ENCODE measurements around the gene MRTFA.
A peak's percentile ranks its signal among the peaks of the same experiment; 100 is the strongest.

The MRTFA gene

DNA sequence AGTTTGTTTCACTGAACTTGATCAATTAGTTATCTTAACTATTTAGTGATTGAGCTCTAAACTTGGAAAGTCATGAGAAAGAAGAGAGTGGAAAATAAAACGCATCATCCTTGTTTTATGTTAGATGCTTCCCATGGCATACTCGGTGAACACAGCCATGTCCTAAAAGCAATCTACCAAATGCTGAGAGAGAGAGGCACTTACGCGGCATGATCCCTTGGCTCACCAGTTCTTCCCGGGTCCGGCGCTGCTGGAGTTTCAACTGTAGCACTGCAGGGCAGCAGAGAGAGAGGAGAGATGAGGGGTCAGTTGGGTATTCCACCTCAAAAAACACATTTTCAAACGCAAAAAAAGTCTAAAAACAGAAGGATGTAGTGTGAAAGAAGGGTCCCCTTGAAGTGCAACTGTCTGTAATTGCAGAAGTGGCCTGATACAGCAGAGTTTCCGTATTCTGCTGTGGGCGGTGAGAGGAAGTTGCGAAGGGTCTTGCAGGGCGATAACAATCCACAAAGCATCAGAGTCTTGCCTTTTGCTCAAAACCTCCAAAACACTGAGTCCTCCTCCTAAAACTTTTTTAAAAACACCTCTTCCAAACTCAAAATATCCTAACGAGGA, 173.4 kb downstream of the MRTFA start:
- DNase-seq (ENCODE audit: low spot score): peak; percentile 17

DNA sequence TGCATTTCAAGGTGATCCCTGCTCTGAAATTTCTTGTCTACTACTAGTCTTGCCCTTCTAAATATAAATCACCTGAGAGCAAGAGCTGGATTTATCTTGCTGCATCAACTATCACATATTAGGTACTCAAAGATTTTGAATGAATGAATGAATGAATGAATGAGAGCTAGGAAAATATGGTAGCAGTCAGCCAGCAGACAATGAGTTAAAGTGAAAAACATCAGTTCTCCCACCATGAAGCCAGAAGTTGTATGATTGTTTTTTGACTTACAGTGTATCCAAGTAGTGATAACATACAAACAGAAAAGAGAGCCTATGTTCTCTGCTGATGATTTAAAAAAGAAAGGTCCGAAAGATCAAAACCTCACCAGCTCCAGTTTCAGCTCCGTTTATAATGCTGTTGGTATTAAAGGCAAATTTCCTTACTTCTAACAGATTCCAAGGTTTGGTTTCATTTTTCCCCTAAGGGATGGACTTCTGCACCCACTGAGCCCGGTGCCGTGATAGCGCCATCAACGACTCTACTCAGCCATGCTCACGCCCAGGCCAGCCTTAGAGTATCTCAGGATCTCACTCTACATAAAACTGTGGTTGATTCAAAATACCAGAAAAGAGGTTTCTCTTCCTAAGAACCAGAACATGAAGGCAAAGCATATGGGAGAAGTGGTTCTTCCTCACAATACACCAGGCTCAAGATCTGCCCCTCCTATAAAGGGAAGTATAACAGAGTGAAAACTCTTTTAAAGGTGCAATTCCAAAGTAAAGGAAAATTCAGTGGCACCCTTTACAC, 174.1 kb downstream of the MRTFA start:
- DNase-seq (ENCODE audit: low spot score): no peak

DNA sequence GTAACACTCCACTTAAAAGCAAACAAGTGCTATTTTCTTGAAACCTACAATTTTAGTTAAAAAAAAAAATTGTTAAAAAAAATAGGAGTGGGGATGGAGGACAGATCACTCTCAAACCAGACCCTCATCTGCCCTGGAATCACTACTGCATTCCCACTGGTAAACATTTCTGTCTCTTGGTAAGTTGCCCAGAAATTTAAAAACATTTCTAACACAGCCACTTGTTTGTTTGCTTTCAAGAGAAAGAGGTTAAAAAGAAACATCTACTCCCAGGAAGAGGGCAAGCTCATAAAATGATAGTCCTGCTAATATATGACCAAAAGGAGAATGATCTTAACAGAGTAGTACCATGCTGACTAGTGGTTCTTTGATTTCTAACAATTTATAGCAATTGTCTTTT, 182.8 kb downstream of the MRTFA start:
- no peak for DNase-seq (ENCODE audit: low spot score)

DNA sequence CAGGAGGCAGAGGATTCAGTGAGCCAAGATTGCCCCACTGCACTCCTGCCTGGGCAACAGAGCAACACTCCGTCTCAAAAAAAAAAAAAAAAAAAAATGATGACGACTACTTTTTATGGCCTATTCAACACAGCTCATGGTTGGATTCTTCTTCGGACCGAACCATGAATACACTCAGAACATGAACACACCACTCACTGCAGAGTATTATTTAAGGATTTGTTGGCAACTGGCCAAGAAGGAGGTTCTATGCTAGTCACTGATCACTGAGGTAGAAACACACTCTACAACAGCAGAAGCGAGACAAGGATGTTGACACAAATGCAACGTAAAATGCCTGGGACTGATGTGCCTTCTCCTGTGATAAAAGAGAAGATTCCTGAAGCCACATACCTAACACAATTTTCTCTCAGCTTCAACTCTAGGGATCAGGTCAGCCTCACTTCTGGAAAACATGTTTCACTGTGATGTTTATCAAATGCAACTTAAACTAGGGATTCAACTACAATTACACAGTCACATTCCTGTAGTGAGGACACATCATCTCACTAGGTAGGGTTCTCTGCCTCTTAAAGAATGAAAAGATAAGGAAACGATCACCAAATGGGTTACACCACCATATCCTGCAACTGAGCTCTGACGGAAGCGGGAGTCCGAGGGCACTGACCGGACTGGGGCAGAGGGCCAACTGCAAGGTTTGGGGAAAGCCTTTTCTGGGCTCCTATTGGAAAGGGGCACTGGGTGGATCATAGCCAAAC, 183.6 kb downstream of the MRTFA start:
- no peak for DNase-seq (ENCODE audit: low spot score)

DNA sequence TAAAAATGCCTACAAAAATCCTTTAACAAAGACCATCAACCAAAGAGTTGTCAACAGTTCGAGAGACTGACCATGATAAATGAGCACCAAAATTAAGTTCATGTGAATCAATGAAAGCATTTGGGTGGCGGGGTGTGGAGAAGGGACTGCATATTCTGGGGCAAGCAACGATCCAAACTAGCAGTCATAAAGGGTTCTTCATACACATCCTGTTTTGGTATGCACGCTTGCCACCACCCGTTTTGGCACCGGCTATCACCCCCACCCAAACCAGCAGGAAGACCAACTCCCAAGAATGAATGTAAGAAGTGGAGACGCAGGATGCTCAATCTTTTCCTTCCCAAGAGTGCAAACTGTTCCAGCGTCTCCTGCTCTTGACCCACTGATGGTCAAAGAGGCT, 185.3 kb downstream of the MRTFA start:
- DNase-seq (ENCODE audit: low spot score): no peak

DNA sequence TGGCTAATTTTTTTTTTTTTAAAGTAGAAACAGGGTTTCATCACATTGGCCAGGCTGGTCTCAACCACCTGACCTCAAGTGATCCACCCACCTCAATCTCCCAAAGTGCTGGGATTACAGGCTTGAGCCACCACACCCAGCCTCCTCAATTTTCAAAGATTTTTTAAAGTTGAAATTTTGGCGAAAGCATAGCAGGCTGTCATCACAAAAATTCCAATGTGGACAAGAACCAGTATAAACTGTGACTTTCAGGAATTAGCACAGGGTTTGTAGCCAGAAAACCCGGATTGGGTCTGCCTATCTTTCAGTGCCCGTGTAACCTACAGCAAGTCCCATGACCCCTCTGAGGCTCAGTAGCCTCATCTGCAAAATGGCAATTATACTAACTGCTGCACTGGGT, 185.9 kb downstream of the MRTFA start:
- no peak for DNase-seq (ENCODE audit: low spot score)

DNA sequence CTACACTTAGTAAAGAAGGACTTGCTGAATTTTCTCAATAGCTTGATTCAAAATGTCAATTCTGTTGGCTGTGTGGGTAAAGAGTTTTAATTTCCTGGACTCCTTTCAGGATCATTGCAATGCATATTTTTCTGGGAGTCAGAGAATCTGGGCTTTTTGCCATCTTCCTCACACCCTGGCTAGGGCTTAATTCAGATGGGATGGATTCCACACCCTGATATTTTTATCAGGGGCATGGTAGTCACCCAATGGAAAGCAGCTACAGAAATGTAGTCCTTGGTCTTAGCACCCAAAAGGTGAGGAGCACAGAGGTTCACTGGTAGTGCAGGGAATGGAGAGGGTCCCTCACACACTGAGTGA, 186.9 kb downstream of the MRTFA start:
- no peak for DNase-seq (ENCODE audit: low spot score)

DNA sequence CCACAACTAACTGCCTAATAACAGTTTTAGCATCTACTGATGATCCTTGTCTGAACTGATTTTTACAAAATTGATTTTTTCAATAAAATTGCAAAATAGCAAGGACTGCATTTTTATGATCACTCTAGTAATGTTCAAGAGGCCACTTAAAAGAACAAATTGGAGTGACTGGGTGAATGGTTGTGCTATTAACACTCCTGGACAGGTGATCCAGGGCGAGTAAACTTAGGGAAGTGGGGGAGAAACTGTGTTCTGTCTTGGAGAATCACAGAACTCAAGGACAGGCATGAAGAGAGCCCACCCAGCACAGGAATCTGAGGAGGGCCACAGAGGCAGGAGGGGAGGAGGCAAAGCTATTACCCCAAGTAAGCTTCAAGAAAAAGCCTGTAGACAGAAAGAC, 190.3 kb downstream of the MRTFA start:
- no peak for DNase-seq (ENCODE audit: low spot score)

DNA sequence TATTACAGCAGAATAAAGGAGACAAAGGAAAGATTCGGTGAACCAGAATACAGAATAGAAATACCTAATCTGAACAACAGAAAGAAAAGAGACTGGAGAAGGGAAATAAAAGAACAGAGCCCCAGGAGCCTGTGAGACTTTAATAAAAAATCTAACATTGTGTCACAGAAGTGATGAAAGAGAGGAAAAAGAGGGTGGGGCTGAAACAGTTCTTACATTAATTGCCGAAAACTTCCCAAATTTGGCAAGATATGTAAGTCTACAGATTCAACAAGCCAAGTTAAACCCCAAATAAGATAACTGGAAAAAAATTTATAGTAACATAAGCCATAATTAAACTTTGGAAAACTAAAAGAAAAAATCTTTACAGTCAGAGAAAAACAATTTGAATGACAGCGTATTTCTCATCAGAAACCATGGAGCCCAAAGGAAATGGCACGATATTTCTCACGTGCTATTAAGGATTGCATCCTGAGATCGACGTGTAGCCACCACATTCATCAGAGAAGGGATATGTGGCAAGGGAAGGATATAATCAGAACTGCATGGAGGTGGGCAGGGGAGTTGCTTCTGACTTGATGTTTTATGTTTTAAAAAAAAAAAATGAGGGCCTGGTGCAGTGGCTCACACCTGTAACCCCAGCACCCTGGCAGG, 192.2 kb downstream of the MRTFA start:
- no peak for DNase-seq (ENCODE audit: low spot score)

DNA sequence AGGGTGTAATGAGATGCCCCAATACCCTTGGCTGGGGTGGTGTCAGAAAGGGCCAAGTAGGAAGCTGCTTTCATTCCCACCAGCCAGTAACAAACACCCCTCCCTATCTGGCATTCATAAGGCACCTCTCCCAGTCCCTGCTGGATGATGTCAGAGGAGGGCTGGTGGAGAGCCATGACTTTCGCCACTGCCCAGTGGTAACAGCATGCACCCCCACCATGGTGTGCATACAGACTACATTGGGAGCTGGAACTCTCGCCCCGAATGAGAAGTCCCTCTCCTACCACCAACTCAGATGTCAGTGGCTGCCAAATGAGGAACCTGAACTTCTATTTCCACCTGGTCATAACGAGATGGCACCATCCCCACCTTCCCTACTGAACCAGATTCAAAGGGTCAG, 192.8 kb downstream of the MRTFA start:
- DNase-seq (ENCODE audit: low spot score): no peak

DNA sequence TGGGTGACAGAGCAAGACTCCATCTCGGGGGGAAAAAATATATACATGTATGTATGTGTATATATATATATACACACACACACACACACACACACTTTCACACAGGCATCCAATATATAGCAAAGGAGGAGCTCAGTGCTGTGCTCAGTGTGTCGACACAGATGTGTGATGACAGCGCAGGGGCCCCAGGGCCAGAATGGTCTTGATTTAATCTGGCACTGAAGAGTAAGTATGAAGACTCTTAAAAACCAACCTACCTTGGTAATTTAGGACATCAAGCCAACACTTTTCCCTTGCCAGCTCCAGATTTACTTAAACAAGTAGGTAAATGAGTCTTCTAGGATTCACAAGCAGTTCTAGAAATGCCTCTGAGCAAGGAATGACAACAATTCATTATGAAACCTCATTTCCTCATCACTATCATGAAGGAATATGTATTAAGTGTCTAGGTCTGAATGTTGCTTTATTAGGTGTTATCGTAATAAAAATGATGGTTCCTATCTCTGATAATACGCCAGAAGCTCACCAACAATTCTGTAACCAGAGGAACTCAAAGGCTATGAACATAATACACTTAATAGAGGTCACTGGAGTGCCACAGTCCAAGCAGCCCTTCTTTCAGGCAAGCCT, 194.6 kb downstream of the MRTFA start:
- DNase-seq (ENCODE audit: low spot score): no peak

DNA sequence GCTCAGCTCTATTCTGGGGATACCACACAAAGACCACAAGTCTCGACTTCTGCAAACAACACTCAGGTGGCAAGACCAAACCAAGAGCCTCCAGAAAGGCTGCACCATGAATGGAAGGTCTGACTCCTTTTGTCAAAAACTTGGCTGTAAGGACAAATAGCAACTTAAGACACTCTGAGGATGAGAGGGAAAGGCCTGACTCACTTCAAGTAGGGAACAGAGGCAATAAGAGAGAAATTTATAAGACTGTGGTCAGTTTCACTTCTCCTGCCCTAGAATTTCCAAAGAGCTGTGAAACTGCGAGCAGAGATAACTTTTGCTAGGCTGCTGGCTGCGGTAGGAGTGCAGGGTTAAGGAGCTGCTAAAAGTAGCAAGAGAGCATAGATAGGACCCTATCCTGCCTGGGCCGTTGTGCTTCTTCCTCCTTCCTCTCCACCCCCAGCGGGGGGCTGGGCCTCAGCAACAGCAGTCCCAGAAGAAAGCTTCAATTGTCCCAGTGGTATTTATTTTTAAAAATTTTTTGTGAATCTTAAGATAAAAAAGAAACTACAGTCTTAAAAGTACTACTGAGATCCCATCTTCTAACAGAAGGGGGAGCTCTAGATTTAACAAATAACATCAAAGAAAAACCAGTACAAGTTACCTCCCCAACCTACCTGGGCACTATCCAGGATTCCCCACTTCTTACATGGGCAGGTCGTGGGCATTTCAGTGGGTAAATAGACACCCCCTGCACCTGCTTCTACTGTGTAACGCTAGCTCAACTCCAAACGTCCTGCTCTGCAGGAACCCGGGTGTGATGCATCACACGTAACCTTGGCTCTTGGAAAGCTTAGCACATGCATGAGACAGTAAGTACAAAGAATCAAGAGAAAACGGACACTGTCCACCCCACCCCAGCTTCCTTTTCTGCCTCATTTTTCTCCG, 199.8 kb downstream of the MRTFA start:
- DNase-seq (ENCODE audit: low spot score): peak; percentile 75

DNA sequence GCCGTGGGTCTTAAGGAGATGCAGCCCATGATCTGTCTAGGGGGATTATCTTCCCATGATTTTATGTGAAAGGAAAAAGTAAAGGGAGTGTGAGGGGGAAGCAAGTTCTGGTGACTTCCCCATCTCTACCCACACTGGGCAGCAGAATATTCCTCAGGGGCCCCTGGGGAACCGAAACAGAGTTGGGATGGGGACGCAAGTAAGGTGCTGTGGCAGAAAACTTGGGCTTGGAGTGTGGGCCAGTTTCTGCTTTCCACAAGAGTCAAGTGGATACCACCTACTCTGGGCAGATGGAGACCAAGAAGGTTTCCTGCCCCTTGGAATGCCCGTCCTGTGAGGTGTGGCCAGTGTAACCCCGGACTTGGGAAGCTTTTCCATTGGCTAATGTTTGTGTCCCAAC, 201.8 kb downstream of the MRTFA start:
- DNase-seq (ENCODE audit: low spot score): no peak

DNA sequence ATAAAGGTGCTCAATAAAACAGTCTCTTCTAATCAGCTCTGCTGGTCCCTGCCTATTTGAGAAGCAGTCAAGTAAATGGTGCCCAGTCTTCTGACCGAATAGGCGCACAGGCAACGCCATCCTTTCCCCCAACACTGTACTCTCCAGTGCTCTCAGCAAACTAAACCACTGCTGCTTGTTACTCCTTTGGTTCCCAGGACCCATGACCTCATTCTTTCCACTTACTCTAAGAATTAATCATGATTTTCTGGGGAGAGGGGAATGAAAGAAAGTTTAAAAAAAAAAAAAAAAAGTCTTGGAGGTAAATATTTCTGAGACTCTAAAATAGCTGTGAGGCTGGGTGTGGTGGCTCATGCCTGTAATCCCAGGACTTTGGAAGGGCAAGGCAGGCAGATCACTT, 202.4 kb downstream of the MRTFA start:
- no peak for DNase-seq (ENCODE audit: low spot score)

DNA sequence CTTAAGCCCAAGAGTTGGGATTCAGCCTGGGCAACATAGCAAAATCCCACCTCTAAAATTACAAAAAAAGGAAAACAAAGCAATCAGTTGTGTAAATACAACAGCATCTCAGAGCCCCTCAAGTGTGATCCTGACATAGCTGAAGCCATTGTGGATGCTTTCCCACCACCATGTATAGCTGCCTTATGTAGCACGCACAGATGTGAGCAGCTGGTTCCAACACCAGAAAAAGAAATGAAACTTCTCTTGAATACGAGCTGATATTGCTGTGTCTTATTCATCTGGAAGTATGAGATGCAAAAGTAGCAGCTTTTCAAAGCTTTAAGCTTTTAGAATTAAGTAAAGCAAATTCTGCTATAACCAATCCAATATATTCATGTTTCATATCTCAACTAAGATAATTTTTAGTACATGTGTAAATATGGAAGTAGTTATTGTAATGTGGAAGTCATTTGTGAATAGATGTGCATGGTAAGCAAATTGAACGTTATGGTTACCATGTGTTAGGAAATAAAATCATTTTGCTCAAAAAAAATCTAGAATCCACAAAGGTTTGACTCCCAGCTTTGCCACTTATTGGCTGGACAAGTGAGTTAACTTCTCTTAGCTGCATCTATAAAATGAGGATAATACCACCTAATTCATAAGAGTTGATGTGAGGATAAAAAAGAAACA, 203.0 kb downstream of the MRTFA start:
- DNase-seq (ENCODE audit: low spot score): no peak

DNA sequence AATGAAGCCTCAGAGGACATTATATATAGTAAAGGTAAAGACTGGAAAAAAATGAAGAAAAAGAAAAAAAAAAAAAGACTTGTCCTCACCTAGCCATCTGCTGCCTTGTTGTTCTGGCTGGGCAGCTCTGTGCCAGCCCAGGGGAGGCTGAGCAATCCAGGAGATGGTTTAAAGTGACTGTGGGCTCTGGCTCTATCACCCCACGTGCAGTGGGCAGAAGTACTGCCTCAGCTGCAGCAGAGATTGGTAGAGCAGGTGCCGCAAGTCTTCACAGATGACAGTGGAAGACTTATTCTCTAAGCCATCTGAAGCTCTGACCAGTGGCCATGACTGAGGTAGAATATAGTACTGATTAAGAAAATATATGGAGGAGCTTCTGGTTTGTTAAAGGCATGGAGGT, 203.9 kb downstream of the MRTFA start:
- DNase-seq (ENCODE audit: low spot score): no peak

DNA sequence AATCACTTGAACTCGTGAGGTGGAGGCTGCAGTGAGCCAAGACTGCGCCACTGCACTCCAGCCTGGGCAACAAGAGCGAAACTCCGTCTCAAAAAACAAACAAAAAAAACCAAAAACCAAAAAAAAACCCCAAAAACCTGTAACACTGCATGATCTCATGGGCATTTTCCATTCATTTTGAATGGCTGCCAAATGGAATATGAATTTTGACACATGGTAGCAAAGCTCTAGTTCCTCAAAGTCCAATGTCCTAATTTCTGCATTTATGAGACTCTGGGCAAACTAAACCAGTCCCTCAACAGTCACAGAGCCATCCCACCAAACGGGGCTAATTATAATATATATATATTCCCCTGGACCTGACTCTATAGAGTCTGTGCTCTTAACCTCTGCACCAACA, 204.4 kb downstream of the MRTFA start:
- no peak for DNase-seq (ENCODE audit: low spot score)

DNA sequence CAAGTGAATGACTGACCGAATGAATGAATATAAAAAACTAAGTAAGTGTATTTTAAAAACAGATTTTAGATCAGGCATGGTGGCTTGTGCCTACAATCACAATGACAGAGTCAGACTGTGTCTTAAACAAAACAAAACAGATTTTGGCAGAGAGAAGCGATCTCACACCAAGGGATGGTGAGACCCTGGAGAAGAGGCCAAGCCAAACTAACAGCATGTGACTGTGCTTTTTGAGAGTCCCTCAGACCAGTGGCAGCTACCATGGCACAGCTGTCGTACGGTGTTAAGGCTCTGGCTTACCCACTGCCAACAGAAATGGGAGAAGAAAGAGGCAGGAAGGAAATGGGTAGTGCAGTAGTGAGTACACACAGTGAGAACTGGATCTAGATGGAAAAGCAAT, 205.5 kb downstream of the MRTFA start:
- DNase-seq (ENCODE audit: low spot score): no peak

DNA sequence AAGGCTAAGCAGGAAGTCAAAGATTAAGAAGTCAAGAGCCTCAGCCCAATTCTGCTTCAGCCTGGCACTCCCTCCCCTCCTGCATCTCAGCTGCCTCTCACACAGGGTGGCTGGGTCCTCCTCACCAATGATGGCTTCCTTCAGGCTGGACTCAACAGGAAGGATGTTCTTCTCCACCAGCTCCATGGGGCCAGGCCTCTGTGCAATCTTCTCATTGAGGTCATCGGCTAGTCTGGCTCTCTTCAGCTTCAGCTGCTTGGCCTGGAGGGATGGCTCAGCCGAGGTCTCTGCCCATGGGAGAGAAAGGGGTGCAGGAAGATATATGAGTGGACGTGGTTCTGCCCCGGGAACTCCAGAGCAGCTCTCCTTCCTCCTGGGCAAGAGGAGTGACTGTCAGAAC, 207.0 kb downstream of the MRTFA start:
- DNase-seq (ENCODE audit: low spot score): no peak

DNA sequence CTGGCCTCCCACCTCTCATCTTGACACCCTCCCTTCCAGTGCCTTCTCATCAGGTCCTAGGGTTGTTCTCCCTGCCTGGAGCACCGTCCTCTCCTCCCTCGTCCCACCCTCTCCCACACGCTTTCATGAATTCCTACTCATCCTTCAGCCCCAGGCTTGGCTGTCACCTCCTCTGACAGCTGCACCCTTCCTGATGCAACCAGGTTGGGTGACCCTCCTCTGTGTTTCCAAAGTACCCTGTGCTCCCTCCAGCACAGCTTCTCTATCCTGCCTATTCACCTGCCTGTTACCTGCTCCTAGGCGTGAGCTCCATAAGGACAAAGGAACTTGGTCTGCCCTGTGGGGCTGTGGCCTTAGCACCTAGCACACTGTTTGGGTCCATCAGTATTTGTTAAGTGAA, 207.7 kb downstream of the MRTFA start:
- no peak for DNase-seq (ENCODE audit: low spot score)
